K562 (cell line): Measurements from ENCODE around the gene TUBB2A. TPM values are rescaled to one million over a fixed set of nuclear protein-coding genes. Genes with fewer than 3 reads are reported as not detected.

Source experiments
- BHLHE40 ChIP-seq: IDR thresholded peaks from 2 replicates; pipeline ENCODE4 v1.6.1; 2011; ENCODE audit warnings: low read length, improper control_type of control experiment
- CC2D1A ChIP-seq: fragments of 450-650 bp; IDR thresholded peaks from 2 replicates; pipeline ENCODE4 v1.6.1; 2017; ENCODE audit warnings: mild to moderate bottlenecking
- ESRRB ChIP-seq: fragments of 250-450 bp; sonication (Bioruptor Pico); IDR thresholded peaks from 2 replicates; pipeline ENCODE4 v1.5.0; 2020; ENCODE audit warnings: mild to moderate bottlenecking, moderate library complexity, borderline replicate concordance
- IFI16 ChIP-seq: fragments of 250-450 bp; sonication (Bioruptor Pico); IDR thresholded peaks from 2 replicates; pipeline ENCODE4 v2.1.2; 2022; ENCODE audit warnings: mild to moderate bottlenecking, inconsistent platforms
- NEUROD1 ChIP-seq: fragments of 150-350 bp; IDR thresholded peaks from 2 replicates; pipeline ENCODE4 v1.6.1; 2014; ENCODE audit warnings: borderline replicate concordance, low read length, low read depth; ENCODE audit not compliant: partially characterized antibody
- NFE2 ChIP-seq: IDR thresholded peaks from 2 replicates; pipeline ENCODE4 v1.6.1; 2014; ENCODE audit warnings: antibody characterized with exemption, low read depth
- SMAD3 ChIP-seq: fragments of 450-650 bp; formaldehyde crosslinking; conservative IDR thresholded peaks from 2 replicates; pipeline ENCODE4 v1.4.0; 2020; ENCODE audit warnings: mild to moderate bottlenecking
- TCF7L2 ChIP-seq: fragments of 150-350 bp; IDR thresholded peaks from 2 replicates; pipeline ENCODE4 v1.6.1; 2016; ENCODE audit warnings: low read depth, mild to moderate bottlenecking, low read length, moderate library complexity
- XRCC4 ChIP-seq: IDR thresholded peaks from one replicate; pipeline ENCODE4 v1.6.1; 2011; ENCODE audit not compliant: insufficient read depth, insufficient read length; ENCODE audit errors: extremely low read depth
- polyA plus RNA-seq, 8 experiments: library from polyadenylated mRNA; depleted of rRNA in 4 of 8; stranded (reverse) in 5 of 8; unstranded in 3 of 8; fragments of >200 nt; fragmentation: Nextera tagmentation in 2 of 8; fragmentation: Illumina TruSeq in 1 of 8; extraction: Ambion mirVana in 2 of 8; extraction: Trizol in 1 of 8; gene quantifications; 2 replicates each; pipeline versions ENCODE4 v1.2.1 to v1.2.3, GENCODE V29; 2011 to 2014; ENCODE audit warnings: inconsistent platforms in 1 of 8, missing spikeins in 1 of 8
- total RNA-seq, 7 experiments: library from RNA; depleted of rRNA in 6 of 7; stranded (reverse); fragments of >200 nt in 6 of 7; fragmentation: Illumina TruSeq in 2 of 7; extraction: Trizol in 2 of 7; gene quantifications; 2 replicates each; pipeline versions ENCODE4 v1.2.1 to v1.2.3, GENCODE V29; 2011 to 2021; ENCODE audit warnings: low replicate concordance in 1 of 7
- TF ChIP-seq, protein P1 (sequence below): fragments of 150-350 bp; IDR thresholded peaks from 2 replicates; pipeline ENCODE4 v1.6.1; 2014; ENCODE audit warnings: low read depth, mild to moderate bottlenecking, low read length, borderline replicate concordance
- TF ChIP-seq, protein P2 (sequence below): sonication (generic); formaldehyde crosslinking; IDR thresholded peaks from 2 replicates; pipeline ENCODE4 v1.8.1; 2023; ENCODE audit warnings: mild to moderate bottlenecking, missing genetic modification reagents, moderate library complexity
- TF ChIP-seq, protein P3 (sequence below): fragments of 450-650 bp; formaldehyde crosslinking; IDR thresholded peaks from 2 replicates; pipeline ENCODE4 v1.4.0; 2022; ENCODE audit warnings: missing genetic modification characterization

TUBB2A gene
- total and polyA plus RNA-seq, 9 of the 15 experiments (the other 6 are each of a cell fraction or from before 2014, with no cell fraction given) = 3.6 to 92.1 (median 45.6) TPM

DNA sequence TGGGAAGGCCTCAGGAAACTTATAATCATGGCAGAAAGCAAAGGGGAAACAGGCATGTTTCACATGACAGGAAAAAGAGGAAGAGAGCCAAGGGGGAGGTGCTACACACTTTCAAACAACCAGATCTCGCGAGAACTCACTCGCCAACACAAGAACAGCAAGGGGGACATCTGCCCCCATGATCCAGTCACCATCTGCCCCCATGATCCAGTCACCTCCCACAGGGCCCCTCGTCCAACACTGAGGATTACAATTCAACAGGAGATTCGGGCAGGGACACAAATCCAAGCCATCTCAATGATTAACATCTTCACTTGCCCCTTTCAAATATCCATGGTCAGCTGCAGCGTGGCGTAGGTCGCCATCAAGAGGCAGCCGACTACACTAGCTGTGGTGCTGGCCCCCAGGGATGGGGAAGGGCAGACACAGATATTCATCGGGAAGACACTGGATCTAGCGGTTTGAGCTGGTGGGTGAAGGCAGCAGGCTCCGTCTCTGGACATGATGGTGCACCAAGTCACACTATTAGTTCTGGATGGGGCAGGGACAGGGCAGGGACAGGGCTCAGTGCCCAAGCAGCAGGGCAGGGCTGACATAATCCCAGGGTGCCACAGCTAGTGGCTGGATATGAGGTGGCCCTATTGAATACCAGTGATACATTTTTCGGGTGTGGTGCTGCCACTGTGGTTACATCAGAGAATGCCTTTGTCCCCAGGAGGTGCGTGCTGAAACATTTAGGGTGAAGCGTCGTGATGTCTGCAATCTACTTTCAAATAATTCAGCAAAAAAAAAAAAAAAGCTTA is 38.6 kb upstream of the TUBB2A start (continued):
- TF ChIP-seq XRCC4 (no peak), TCF7L2 (no peak), SMAD3 (CRISPR knock-in tag) (no peak), CC2D1A (peak; percentile 91), NEUROD1 (no peak), NFE2 (0 out of 2 replicates have a peak, but pooled peaks have one; percentile 1), ESRRB (CRISPR knock-in tag) (no peak), IFI16 (CRISPR knock-in tag) (no peak), BHLHE40 (no peak)
- TF ChIP-seq, protein P1, sequence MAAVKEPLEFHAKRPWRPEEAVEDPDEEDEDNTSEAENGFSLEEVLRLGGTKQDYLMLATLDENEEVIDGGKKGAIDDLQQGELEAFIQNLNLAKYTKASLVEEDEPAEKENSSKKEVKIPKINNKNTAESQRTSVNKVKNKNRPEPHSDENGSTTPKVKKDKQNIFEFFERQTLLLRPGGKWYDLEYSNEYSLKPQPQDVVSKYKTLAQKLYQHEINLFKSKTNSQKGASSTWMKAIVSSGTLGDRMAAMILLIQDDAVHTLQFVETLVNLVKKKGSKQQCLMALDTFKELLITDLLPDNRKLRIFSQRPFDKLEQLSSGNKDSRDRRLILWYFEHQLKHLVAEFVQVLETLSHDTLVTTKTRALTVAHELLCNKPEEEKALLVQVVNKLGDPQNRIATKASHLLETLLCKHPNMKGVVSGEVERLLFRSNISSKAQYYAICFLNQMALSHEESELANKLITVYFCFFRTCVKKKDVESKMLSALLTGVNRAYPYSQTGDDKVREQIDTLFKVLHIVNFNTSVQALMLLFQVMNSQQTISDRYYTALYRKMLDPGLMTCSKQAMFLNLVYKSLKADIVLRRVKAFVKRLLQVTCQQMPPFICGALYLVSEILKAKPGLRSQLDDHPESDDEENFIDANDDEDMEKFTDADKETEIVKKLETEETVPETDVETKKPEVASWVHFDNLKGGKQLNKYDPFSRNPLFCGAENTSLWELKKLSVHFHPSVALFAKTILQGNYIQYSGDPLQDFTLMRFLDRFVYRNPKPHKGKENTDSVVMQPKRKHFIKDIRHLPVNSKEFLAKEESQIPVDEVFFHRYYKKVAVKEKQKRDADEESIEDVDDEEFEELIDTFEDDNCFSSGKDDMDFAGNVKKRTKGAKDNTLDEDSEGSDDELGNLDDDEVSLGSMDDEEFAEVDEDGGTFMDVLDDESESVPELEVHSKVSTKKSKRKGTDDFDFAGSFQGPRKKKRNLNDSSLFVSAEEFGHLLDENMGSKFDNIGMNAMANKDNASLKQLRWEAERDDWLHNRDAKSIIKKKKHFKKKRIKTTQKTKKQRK = no peak
- TF ChIP-seq, protein P2, sequence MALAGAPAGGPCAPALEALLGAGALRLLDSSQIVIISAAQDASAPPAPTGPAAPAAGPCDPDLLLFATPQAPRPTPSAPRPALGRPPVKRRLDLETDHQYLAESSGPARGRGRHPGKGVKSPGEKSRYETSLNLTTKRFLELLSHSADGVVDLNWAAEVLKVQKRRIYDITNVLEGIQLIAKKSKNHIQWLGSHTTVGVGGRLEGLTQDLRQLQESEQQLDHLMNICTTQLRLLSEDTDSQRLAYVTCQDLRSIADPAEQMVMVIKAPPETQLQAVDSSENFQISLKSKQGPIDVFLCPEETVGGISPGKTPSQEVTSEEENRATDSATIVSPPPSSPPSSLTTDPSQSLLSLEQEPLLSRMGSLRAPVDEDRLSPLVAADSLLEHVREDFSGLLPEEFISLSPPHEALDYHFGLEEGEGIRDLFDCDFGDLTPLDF (CRISPR knock-in tag) = no peak
- TF ChIP-seq, protein P3, sequence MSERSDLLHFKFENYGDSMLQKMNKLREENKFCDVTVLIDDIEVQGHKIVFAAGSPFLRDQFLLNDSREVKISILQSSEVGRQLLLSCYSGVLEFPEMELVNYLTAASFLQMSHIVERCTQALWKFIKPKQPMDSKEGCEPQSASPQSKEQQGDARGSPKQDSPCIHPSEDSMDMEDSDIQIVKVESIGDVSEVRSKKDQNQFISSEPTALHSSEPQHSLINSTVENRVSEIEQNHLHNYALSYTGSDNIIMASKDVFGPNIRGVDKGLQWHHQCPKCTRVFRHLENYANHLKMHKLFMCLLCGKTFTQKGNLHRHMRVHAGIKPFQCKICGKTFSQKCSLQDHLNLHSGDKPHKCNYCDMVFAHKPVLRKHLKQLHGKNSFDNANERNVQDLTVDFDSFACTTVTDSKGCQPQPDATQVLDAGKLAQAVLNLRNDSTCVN (CRISPR knock-in tag) = no peak
